NCI-H2171 treated with DMSO at 0.1 percent for 48 hours (cell line): ENCODE results near the gene TRABD2B.
A peak's percentile ranks its signal among the peaks of the same experiment; 100 is the strongest.

ENCODE experiments used
- DNase-seq: peaks from one replicate; lab custom pipeline; 2025; lab: John Stamatoyannopoulos, UW

Gene TRABD2B

DNA sequence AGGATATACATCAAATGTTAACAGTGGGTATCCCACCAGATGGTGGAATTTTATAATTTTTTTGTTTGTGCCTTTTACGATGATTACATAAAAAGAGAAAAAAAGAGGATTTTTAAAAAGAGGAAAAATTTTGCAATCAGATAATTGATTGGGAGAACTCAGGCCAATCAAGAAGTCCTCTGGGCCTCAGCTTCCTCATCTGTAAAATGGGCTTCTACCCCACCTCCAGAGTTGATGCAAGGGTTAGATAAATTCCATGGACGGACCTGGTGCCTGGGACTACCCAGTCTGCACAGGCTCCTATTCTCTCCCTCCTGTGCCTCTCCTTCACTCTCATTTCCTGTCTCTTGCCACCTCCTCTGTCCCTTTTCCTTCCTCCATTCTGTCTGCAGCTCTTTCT is 88.9 kb downstream of the TRABD2B start:
- no peak for DNase-seq

DNA sequence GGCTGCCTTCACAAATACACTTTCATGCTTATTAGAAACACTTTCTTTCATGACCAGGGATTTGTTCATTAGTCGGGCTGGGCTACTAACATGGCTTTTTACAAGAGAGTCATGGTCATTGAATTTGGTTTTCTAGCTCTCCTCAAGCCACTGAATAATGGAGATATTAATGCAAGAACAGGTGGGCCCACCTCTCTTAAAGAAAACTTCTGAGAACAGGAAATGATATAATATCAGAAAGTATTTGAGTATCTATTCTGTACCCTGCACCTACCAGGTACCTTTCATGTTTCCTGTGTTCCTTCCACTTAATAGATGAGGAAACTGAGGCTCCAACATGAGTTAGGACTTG is 90.0 kb downstream of the TRABD2B start:
- no peak for DNase-seq

- DNase-seq, result no peak
Measured at GRCh38 chr1:47906527-47907176, 90.5 kb downstream of the TRABD2B start.

DNA sequence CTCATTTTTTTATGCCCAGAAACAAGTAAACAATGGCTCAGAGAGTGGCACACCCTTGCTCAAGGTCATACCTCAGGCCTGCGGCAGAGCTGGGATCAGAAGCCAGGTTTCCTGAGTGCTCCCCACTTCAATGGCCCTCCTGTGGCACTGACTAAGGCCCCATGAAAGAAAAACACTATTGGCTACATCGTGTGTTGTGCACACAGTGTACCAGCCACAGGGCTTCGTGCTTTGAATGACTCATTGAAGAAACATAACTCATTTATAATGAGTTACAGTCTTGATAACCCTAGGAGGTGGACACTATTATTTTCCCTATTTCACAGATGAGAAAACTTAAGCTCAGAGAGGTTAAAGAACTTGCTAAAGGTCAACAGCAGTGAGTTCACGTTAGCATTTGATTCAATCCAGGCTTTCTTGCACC is 91.2 kb downstream of the TRABD2B start:
- DNase-seq, result no peak

DNA sequence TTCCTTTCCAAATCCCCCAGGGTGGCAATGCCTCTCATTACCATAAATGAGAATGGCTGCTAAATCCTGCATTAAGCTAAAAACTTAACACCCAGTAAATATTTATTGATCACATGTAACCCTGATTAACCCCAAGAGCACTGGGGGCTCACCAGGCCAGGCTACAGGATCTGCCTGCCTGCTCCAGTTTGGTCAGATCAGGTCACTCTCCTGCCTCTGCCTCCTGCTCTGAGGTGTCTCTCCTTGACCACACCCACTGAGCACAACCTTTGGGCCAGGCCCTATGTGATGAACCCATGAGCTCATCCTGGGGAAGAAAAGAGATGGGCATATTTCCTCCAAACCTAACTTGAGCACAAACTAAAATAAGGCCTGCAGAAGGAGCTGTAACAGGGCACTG is 93.5 kb downstream of the TRABD2B start:
- DNase-seq, result no peak

DNA sequence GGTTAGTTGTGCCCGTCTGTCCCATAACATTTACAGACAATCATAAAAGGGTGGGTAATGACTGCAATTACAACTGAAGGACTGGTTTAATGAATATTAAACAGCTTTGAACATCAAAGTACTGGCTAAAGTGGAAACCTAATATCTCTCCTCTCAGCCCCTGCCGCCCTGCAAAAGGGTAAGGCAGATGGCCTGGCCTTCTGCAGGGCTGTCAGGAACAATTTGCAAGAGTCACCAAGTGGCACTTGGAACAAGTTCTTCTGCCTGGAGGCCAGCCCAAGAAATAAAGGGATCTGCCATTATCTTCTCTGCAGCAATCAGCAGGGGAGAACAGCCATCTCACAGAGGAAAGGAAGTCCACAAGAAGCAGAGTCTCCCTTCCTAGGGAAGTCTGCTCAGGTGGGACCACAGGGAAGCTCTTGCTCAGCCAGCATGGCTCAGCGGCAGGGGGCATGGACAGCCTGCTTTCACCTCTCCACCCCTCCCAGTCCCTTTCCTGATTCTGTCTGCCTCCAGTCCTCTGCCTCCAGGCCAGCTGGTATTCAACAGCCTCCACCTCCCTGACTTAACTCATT is 96.1 kb downstream of the TRABD2B start:
- peak; percentile 81 for DNase-seq

DNA sequence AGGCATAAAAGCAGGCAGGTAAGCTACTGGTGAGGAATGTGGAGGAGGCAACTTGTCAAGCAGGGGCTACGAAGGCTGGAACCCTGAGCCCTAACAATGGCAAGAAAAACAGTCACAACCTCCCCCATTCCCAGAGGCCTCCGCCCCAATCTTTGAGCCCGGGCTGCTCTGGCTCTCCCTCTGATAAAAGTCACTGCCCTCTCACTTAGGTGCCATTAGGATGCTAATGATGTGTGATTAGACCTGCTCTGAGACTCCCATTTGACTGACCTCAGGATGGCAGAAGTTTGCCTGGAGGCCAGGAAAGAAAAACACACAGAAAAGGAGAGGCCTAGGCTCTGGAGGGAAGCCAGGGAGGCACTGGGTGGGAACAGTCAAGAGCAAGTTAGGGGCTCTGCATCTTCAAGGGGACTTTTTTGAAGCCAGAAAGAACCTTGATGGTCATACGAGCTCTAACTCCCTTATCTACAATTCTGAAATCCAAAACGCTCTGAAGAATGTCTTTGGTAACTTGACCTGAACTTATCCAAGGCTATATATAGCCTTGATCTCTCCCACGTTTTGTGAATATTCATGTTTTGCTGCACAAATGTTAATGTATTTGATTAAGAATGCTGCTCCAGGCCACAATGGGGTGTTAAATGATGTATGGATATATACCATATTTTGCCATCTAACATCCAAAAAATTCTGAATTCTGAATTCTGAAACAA is 98.9 kb downstream of the TRABD2B start:
- no peak for DNase-seq

- no peak for DNase-seq
Measured at GRCh38 chr1:47895279-47896125, 101.7 kb downstream of the TRABD2B start.

GRCh38 chr1:47894410-47895278 is 102.5 kb downstream of the TRABD2B start:
- DNase-seq, result no peak

DNA sequence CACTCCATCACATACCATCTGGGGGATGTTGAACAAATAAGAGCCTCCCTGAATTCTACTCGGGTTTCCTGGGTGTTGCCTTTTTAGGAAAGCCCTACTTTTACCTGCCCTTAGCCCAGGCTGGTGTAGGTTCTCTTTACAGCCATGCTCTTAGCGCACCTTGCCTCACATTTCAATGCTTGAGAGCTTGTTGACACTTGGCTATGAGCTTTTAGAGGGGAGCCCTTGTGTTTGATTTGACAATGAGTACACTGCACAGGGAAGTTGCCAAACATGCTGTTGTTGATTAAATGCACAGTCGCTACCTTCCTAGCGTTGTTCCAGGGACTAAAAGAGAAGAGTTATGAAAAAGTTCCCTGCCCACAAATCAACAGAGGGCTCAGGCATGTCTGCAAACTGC is 103.8 kb downstream of the TRABD2B start:
- peak; percentile 29 for DNase-seq

DNA sequence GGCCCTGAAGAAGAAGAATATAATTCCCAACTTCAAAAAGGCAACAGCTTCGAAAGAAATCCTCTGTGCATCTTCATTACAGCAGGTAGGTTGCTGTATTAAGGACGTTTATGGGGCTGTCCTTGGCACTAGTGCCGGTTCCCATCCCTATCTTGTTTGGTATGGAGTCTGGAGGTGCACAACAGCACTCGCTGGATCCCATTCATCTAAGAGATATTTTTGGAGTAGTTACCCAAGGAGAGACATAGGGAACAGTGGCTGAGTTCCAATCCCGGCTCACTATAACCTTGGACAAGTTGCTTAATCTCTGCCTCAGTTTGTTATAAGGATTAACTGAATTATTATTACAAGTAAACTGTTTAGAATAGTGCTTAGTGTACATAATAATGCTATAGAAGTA is 106.4 kb downstream of the TRABD2B start:
- no peak for DNase-seq

DNA sequence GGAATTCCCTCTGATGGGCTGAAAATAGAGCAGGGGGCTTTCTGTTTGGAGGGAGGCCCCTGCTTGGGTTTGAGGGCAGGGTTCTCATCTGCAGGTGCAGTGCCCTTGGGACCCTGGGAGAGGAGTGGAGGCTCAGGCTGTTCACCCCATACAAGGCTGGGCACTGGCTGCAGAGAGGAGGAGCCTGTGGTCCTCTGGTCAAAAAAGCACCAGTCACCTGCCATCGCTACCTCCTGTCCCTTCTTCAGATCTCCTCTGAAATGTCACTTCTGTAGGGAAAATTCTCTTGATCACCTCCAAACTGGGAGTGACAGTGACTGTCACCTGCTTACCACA is 108.9 kb downstream of the TRABD2B start:
- no peak for DNase-seq

GRCh38 chr1:47887475-47888293 is 109.5 kb downstream of the TRABD2B start:
- no peak for DNase-seq

GRCh38 chr1:47887060-47887459 is 110.1 kb downstream of the TRABD2B start:
- no peak for DNase-seq

- DNase-seq, result no peak
Measured at GRCh38 chr1:47886141-47886540, 111.0 kb downstream of the TRABD2B start.

DNA sequence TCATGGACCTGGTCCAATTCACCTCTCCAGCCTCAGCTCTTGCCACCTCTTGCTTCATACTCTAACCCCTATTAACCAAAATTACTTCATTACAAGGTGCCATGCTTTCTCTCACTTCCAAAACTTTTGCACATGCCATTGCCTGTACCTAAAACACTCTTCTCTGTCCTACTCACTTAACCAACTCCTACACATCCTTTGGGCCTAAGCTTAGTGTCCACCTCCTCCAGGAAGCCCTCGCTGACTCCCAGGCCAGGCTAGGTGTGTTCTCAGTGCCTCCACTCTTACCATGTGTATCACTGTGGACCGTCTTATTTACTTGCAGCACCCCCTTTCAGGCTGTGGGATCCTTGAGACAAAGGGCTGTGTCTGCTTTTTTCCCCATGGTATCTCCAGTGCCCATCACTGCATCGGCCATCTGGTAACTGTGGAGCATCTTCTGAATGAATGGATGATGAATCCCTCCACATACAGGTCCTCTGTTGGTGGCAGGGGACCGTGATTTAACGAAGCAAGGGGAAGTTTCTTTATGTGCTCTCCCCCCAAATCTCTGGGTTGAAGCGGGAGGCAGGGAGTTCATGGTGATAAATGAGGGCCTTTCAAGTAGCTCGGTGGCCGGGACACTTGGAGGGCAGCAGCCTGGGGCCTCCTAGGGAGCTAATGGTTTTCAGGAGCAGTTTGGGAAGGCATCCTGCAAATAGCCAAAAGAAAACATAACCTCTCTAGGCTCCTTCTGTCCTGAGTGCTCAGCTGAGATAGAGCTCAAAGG is 111.9 kb downstream of the TRABD2B start:
- DNase-seq, result no peak

GRCh38 chr1:47883963-47884362 is 113.2 kb downstream of the TRABD2B start:
- no peak for DNase-seq

DNA sequence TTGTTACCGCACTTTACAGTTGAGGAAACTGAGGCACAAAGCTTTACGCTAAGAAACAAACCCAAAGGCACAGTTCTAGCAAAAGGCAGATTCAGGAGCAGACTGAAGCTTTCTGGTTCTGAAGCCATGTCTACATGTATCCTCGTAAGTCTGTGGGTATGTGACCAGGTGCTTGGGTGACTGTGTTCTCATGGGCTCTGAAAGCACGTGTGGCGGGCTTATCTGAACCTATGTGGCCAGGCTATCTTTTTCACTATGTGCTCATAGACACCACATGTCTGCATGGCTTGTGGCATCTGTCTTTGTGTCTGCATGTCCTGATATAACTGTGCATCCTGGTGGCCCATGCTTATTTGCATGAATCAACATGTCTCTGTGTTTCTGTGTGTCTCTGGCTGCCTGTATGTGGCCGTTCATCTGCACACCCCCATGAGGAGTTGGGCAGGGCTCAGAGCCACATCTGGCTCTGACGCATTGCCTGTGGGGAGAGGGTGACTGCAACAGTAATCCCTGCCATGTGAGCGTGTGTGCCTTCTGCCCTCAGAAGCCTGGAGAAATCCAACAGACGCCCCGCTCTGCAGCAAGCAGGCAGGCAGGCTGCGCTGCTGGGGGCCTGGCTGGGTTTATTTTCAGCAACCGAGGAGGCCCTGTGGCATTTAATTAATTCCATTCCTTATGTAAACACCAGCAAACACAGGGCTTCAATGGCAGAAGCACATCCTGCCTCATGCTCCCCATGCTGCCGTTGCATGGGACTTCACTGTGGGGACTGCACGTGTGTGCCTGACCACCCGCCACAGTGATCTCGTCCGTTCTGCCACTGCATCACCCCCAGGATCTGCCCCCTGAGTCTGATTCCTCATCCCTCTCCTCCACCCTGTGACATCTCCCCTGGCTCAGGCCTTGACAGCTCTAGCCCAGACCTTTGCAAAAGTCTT is 115.4 kb downstream of the TRABD2B start:
- DNase-seq, result peak; percentile 37

- DNase-seq, result no peak
Measured at GRCh38 chr1:47876587-47876963, 120.6 kb downstream of the TRABD2B start.
